Ureter (tissue), 1 donor: ENCODE measurements around the gene SUN5. TPM values are rescaled to one million over a fixed set of nuclear protein-coding genes. Genes with fewer than 3 reads are reported as not detected.

Experiments
- DNase-seq: peaks from one replicate; pipeline ENCODE4 v3.0.0-alpha.2; 2020; ENCODE audit warnings: low spot score
- total RNA-seq: library from RNA; stranded (reverse); gene quantifications from one replicate; pipeline ENCODE4 v1.2.4, GENCODE V29; 2023
- donor health status: DM: yes; HTN: yes; CAD: no.

The SUN5 gene
- total RNA-seq, 1 donor from 2014 or later: not detected

- no peak for DNase-seq
These were observed 8.4 kb downstream of the SUN5 start for GRCh38 chr20:32995802-32996201.

GRCh38 chr20:32993496-32994050, 10.7 kb downstream of the SUN5 start:
- DNase-seq: no peak

GRCh38 chr20:32991792-32992641, 12.2 kb downstream of the SUN5 start:
- DNase-seq: no peak

GRCh38 chr20:32991383-32991782, 12.8 kb downstream of the SUN5 start:
- DNase-seq: no peak

GRCh38 chr20:32990426-32990825, 13.8 kb downstream of the SUN5 start:
- DNase-seq: no peak

GRCh38 chr20:32989507-32990283, 14.5 kb downstream of the SUN5 start:
- DNase-seq: no peak

GRCh38 chr20:32988008-32988407, 16.2 kb downstream of the SUN5 start:
- no peak for DNase-seq

- no peak for DNase-seq
These were observed 17.0 kb downstream of the SUN5 start for GRCh38 chr20:32987044-32987825.

GRCh38 chr20:32986331-32986966, 17.8 kb downstream of the SUN5 start:
- no peak for DNase-seq

- DNase-seq: no peak
These were observed 18.6 kb downstream of the SUN5 start for GRCh38 chr20:32985596-32985995.

- DNase-seq: no peak
These were observed 19.4 kb downstream of the SUN5 start for GRCh38 chr20:32984631-32985354.

GRCh38 chr20:32984196-32984595, 20.0 kb downstream of the SUN5 start:
- no peak for DNase-seq

GRCh38 chr20:32983459-32984112, 20.6 kb downstream of the SUN5 start:
- DNase-seq: no peak

GRCh38 chr20:32982617-32983458, 21.4 kb downstream of the SUN5 start:
- DNase-seq: no peak

GRCh38 chr20:32980990-32981389, 23.2 kb downstream of the SUN5 start:
- DNase-seq: no peak

- no peak for DNase-seq
These were observed 23.9 kb downstream of the SUN5 start for GRCh38 chr20:32980131-32980941.

GRCh38 chr20:32979201-32979998, 24.8 kb downstream of the SUN5 start:
- no peak for DNase-seq

GRCh38 chr20:32978009-32978335, 26.3 kb downstream of the SUN5 start:
- DNase-seq: no peak
